PC-3 (cell line): ENCODE data around the gene GLYATL1. TPM values are rescaled to one million over a fixed set of nuclear protein-coding genes. Genes with fewer than 3 reads are reported as not detected.

ENCODE experiments used
- ATAC-seq: fragments of 200-7000 bp; cut with Tn5 transposase; 2 replicates; pipeline ENCODE4 v1.9.1; 2020; ENCODE audit warnings: mild to moderate bottlenecking, moderate library complexity
- BruUV-seq: library from RNA; stranded (reverse); fragments of 400-500 nt; replicated peaks from 2 replicates; lab custom pipeline; 2021; lab: Mats Ljungman, UMichigan
- CTCF ChIA-PET: fragments of 300-600 bp; sonication (Branson Sonifier 250); formaldehyde crosslinking; loops from one replicate; lab custom pipeline; 2022; ENCODE audit warnings: antibody characterized with exemption; lab: Charles Lee
- POLR2A ChIA-PET: fragments of 300-600 bp; sonication (Branson Sonifier 250); formaldehyde crosslinking; loops from one replicate; lab custom pipeline; 2022; ENCODE audit warnings: antibody characterized with exemption; ENCODE audit not compliant: unreplicated experiment; lab: Charles Lee
- DNase-seq: peaks from one replicate; pipeline ENCODE4 v3.0.0-alpha.2; 2015
- H2AFZ ChIP-seq: fragments of 300-600 bp; sonication (generic); 2 replicates; pipeline ENCODE4 v1.6.0; 2016; ENCODE audit warnings: antibody characterized with exemption, low read length
- H3F3A ChIP-seq: fragments of 300-600 bp; sonication (generic); one replicate; pipeline ENCODE4 v1.6.0; 2017; ENCODE audit warnings: antibody characterized with exemption, low read length, control low read depth, mild to moderate bottlenecking; ENCODE audit not compliant: unreplicated experiment
- H3K27ac ChIP-seq: fragments of 300-600 bp; sonication (generic); 2 replicates; pipeline ENCODE4 v1.5.1; 2016; ENCODE audit warnings: mild to moderate bottlenecking, low read length
- H3K27me3 ChIP-seq: fragments of 300-600 bp; sonication (generic); 2 replicates; pipeline ENCODE4 v1.6.1; 2016; ENCODE audit warnings: low read length, mixed read lengths
- H3K36me3 ChIP-seq: fragments of 300-600 bp; sonication (generic); 2 replicates; pipeline ENCODE4 v1.6.1; 2016; ENCODE audit warnings: low read depth, mixed run types, low read length, mixed read lengths
- H3K4me1 ChIP-seq: fragments of 300-600 bp; sonication (generic); 2 replicates; pipeline ENCODE4 v1.5.1; 2016; ENCODE audit warnings: low read length; ENCODE audit not compliant: insufficient read depth
- H3K4me2 ChIP-seq: fragments of 300-600 bp; sonication (generic); 2 replicates; pipeline ENCODE4 v1.6.0; 2016; ENCODE audit warnings: low read length
- H3K4me3 ChIP-seq: fragments of 300-600 bp; sonication (generic); 2 replicates; pipeline ENCODE4 v1.5.1; 2016; ENCODE audit warnings: mild to moderate bottlenecking, low read length, mixed read lengths
- H3K79me2 ChIP-seq: fragments of 300-600 bp; sonication (generic); 2 replicates; pipeline ENCODE4 v1.6.1; 2017; ENCODE audit warnings: low read length, mixed read lengths
- H3K9ac ChIP-seq: fragments of 300-600 bp; sonication (generic); 2 replicates; pipeline ENCODE4 v1.6.0; 2016; ENCODE audit warnings: mild to moderate bottlenecking, low read length
- H3K9me2 ChIP-seq: fragments of 300-600 bp; sonication (generic); replicated peaks from 2 replicates; pipeline ENCODE4 v1.6.1; 2016; ENCODE audit warnings: mixed run types, low read length, mixed read lengths
- H3K9me3 ChIP-seq: fragments of 300-600 bp; sonication (generic); 2 replicates; pipeline ENCODE4 v1.6.1; 2016; ENCODE audit warnings: low read length, mixed read lengths
- H4K20me1 ChIP-seq: fragments of 300-600 bp; sonication (generic); 2 replicates; pipeline ENCODE4 v1.6.1; 2016; ENCODE audit warnings: low read length, mixed read lengths
- CTCF ChIP-seq: fragments of 300-600 bp; sonication (generic); conservative IDR thresholded peaks from 2 replicates; pipeline ENCODE4 v1.5.1; 2017; ENCODE audit warnings: antibody characterized with exemption, low read depth, mild to moderate bottlenecking, low read length
- EZH2 ChIP-seq: fragments of 300-600 bp; sonication (generic); IDR thresholded peaks from one replicate; pipeline ENCODE4 v1.6.1; 2017; ENCODE audit warnings: antibody characterized with exemption, mild to moderate bottlenecking, low read length; ENCODE audit not compliant: unreplicated experiment
- EZH2phosphoT487 ChIP-seq: fragments of 300-600 bp; sonication (generic); IDR thresholded peaks from 2 replicates; pipeline ENCODE4 v1.6.1; 2018; ENCODE audit warnings: mild to moderate bottlenecking, antibody characterized with exemption, low read length, borderline replicate concordance
- intact Hi-C: fragments of 100-400 bp; cut with micrococcal nuclease; formaldehyde crosslinking; loops from 2 replicates; pipeline ENCODE4 v1.9.0; 2023
- total RNA-seq: library from RNA; depleted of rRNA; stranded (reverse); fragments of >200 nt; gene quantifications from 2 replicates; pipeline ENCODE4 v1.2.3, GENCODE V29; 2014

The GLYATL1 gene
- total RNA-seq, 1 experiment from 2014 or later = not detected

- Histone ChIP-seq H3F3A (no peaks in the 10 kb centered on the region), H3K4me2 (no peak overlapping the region), H3K27me3 (peaks cover 18% of the 10 kb centered on the region), H3K79me2 (no peaks in the 10 kb centered on the region), H2AFZ (no peak overlapping the region), H3K9ac (no peak overlapping the region), H3K36me3 (no peaks in the 10 kb centered on the region), H3K4me1 (no peaks in the 10 kb centered on the region), H3K9me2 (no peaks in the 10 kb centered on the region), H3K27ac (no peak overlapping the region), H3K9me3 (no peaks in the 10 kb centered on the region), H4K20me1 (no peaks in the 10 kb centered on the region), H3K4me3 (no peak overlapping the region)
- no TSS peak for BruUV-seq
- DNase-seq (no peak), ATAC-seq (no peak)
- POLR2A ChIA-PET = no interaction called here
- CTCF ChIA-PET = no interaction called here
- intact Hi-C loops = no loop called here
- TF ChIP-seq EZH2phosphoT487 (no peak), CTCF (no peak), EZH2 (no peak)
Observed at GRCh38 chr11:58933661-58934060, 5.6 kb upstream of the GLYATL1 start.

GRCh38 chr11:58934945-58935513 lies 4.3 kb upstream of the GLYATL1 start:
- intact Hi-C loops = no loop called here
- no peak overlapping the region for H2AFZ ChIP-seq
- H3F3A ChIP-seq = no peaks in the 10 kb centered on the region
- no peak for DNase-seq
- no peak for TF ChIP-seq CTCF
- TF ChIP-seq EZH2 = no peak
- TF ChIP-seq EZH2phosphoT487 = no peak
- no peaks in the 10 kb centered on the region for H3K79me2 ChIP-seq
- ChIA-PET POLR2A (no interaction called here), CTCF (no interaction called here)
- H3K27ac ChIP-seq = no peak overlapping the region
- BruUV-seq = no TSS peak
- no peak overlapping the region for H3K9ac ChIP-seq
- H3K4me1 ChIP-seq = no peaks in the 10 kb centered on the region
- H3K9me2 ChIP-seq = no peaks in the 10 kb centered on the region
- H4K20me1 ChIP-seq = no peaks in the 10 kb centered on the region
- no peak overlapping the region for H3K4me3 ChIP-seq
- no peak overlapping the region for H3K4me2 ChIP-seq
- H3K9me3 ChIP-seq = no peaks in the 10 kb centered on the region
- ATAC-seq = no peak
- peaks cover 24% of the 10 kb centered on the region for H3K27me3 ChIP-seq
- H3K36me3 ChIP-seq = no peaks in the 10 kb centered on the region

- intact Hi-C loops = no loop called here
- Histone ChIP-seq H3K27ac (no peak overlapping the region), H3K79me2 (no peaks in the 10 kb centered on the region), H3F3A (no peaks in the 10 kb centered on the region), H3K4me2 (no peak overlapping the region), H2AFZ (no peak overlapping the region), H3K4me1 (no peaks in the 10 kb centered on the region), H3K27me3 (peaks cover 27% of the 10 kb centered on the region), H3K4me3 (no peak overlapping the region), H3K9ac (no peak overlapping the region), H3K9me3 (no peaks in the 10 kb centered on the region), H4K20me1 (no peaks in the 10 kb centered on the region), H3K9me2 (no peaks in the 10 kb centered on the region), H3K36me3 (no peaks in the 10 kb centered on the region)
- ChIA-PET POLR2A (no interaction called here), CTCF (no interaction called here)
- DNase-seq (no peak), ATAC-seq (no peak)
- TF ChIP-seq EZH2 (no peak), CTCF (no peak), EZH2phosphoT487 (no peak)
- BruUV-seq = no TSS peak
Observed at GRCh38 chr11:58938398-58938797, 890 bp upstream of the GLYATL1 start.
